GM21423 (cell line): ENCODE measurements around the gene EFNA5.
A peak's percentile ranks its signal among the peaks of the same experiment; 100 is the strongest.

Source experiments
- ATAC-seq: cut with Tn5 transposase; IDR thresholded peaks from one replicate; pipeline ENCODE4 v1.9.1; 2021; ENCODE audit warnings: mild to moderate bottlenecking, moderate library complexity; ENCODE audit not compliant: unreplicated experiment

EFNA5 gene

DNA sequence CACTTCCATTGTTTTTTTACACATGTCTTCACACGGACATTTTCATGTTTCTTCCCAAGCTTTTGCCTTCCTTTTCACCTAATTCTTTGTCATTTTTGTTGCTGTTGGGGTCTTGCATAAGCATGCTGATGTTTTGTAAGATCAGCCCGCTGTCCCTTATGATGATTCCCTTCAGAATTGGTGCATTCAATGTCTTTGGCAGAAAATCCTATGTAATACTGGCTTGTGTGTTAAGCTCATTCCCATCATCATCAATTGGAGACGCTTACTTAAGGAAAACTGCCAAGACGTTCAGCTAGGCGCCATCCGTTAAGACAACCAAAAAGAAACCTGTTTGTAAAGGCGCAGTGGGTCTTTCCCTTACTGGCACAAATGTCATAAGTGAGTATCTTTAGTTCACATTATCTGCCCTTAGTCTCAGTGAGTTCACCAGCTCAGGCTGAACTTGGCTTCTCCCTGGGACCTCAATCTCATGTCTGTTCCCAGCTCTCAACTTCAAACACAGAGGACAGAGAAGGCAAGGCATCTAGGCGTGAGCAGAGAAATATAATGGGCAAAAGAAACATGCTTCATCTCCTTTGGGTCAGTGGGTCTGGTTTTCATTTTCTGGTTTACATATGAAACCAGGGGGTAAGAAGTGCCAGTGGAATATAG, 97.9 kb downstream of the EFNA5 start:
- ATAC-seq = no peak

- peak; percentile 55 for ATAC-seq
Observed at GRCh38 chr5:107571621-107572536, 98.9 kb downstream of the EFNA5 start.

DNA sequence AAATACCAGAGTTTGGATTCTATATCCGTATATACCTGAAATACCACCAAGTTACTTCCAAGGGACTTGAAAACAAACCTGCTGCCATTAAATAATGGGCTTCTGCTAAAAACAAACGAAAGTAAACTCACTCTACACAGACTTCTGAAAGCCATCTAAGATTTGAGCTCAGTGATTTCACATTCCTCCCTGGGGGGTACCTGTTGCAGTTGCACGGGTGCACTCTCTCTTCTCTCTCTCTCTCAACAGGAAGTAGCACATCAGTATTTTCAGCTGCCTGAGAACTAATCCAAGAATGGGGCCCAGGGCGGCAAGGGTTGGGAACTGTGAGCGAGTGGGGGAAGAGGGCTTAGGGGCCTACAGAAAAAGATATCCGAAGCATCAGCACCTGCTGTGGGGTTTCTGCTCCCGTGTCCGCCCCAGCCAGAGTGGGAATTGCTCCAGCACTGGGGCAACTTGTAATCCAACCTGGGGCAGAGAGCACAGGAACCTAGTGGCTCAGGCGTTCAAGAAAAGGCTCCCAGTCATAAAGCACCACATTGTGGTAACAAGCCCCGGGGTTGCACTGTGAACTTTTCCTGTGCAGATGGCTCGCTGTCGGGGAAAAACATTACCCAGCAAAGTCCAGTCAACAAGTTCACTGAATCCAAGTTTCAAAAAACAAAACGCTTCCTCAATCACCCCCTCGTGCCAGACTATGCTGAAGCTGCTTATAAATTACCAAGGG, 99.8 kb downstream of the EFNA5 start:
- peak; percentile 83 for ATAC-seq

- no peak for ATAC-seq
Observed at GRCh38 chr5:107570181-107570580, 100.6 kb downstream of the EFNA5 start.

- ATAC-seq = no peak
Observed at GRCh38 chr5:107567901-107568671, 102.7 kb downstream of the EFNA5 start.

GRCh38 chr5:107566986-107567385, 103.8 kb downstream of the EFNA5 start:
- ATAC-seq = no peak

- no peak for ATAC-seq
Observed at GRCh38 chr5:107565791-107566767, 104.7 kb downstream of the EFNA5 start.

- no peak for ATAC-seq
Observed at GRCh38 chr5:107564931-107565372, 105.8 kb downstream of the EFNA5 start.

DNA sequence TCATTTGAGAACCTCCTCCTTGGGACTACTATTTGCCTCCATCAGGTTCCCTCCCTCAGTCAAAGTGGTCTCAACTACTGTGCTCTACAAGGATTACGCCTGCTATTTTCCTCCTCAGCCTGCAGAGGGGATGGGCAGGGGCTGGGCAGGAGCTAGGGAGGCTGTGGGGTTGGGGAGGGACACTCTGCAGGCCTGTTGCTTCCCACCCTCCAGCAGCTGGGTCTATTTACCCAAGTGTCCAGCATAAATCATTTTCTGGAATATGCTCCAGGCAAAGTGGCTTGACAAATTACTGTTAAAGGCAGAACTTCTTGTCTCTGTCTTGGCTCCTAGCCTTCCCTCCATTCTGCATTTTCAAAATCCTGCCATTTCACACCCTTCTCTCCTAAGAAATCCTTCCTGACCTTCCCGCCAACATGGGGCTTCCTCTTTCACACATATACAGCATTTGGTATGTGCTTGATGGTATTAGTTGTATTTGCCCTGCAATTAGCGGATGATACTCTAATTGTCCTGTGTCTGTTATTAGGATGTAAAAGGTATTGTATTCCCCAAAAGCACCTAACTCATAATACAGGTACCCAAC, 106.7 kb downstream of the EFNA5 start:
- no peak for ATAC-seq

- ATAC-seq = no peak
Observed at GRCh38 chr5:107560377-107560776, 110.4 kb downstream of the EFNA5 start.

DNA sequence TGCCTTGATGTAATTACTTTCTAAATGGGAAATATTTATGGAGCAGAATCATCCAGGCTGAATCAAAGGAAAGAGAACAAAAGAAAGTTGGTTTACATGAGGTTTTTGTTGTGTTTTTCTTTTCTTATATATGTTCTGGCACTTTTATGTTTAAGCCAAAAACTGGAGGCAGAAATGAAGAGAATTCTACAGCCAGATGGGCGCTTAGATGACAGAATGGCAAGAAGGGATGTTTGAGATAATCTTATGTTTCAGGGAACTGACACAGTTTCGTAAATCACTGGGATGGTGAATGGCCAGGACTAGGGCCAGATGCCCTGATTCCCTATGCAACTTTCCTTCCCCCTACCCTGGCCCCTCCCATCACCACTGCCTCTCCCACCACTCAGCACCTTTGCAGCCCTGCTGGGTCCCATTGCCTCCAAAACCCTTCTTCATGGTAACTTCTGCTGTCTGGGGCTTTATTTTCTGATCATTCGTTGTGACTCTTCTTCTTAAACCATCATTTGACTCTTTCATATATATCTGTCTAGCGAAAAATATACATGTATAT, 111.8 kb downstream of the EFNA5 start:
- ATAC-seq = no peak

- ATAC-seq = no peak
Observed at GRCh38 chr5:107557051-107557658, 113.6 kb downstream of the EFNA5 start.

DNA sequence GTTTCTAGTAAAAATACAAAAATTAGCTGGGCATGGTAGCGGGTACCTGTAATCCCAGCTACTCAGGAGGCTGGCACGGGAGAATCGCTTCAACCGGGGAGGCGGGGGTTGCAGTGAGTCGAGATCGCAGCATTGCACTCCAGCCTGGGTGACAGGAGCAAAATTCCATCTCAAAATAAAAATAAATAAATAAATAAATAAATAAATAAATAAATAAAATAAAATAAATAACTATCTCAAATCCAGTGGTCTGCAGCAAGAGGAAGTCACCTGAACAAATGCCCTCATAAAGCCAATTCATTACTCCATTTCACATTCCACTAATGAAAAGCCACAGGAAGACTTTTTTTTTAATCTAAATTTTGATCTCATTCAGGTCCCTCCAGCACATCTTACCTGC, 114.2 kb downstream of the EFNA5 start:
- ATAC-seq = no peak

DNA sequence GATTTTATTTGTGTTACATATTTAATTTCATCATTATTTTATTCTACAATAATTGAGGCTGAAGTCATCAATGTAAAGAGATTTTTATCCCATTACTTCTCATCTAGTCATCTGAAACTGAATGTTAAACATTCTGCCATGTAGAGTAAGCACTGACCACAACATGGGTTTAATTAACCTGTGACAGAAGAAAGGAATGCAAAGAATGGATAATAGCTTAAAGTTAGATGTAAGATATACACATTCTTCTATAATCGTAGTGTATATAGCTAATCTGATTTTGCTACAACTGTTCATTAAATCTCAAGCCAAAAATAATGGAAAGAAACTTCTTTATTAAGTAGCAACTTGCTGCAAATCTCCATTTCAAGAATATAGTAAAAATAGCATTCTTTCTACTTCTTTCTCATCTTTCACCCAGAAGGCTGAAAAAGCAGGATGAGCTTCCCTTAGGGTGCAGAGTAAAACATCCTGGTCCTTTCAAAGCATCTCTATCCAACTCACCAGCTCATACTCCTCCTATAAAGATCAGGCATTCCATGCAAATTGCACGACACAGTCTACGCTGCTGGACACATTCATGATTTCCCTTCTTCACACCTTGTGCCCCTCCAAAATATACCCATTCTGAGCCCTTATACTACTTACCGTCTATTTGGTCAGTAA, 115.2 kb downstream of the EFNA5 start:
- ATAC-seq = no peak

GRCh38 chr5:107554776-107555424, 115.8 kb downstream of the EFNA5 start:
- no peak for ATAC-seq

- ATAC-seq = no peak
Observed at GRCh38 chr5:107553117-107553555, 117.6 kb downstream of the EFNA5 start.

- no peak for ATAC-seq
Observed at GRCh38 chr5:107551088-107551487, 119.6 kb downstream of the EFNA5 start.
